K562 (cell line): Measurements from ENCODE around the gene NLGN4X. TPM values are rescaled to one million over a fixed set of nuclear protein-coding genes. Genes with fewer than 3 reads are reported as not detected.

ENCODE experiments used
- ATAC-seq: fragments of 200-7000 bp; cut with Tn5 transposase; 3 replicates; pipeline ENCODE4 v1.9.1; 2020; ENCODE audit warnings: moderate library complexity
- BruUV-seq: library from RNA; stranded (reverse); fragments of 400-500 nt; replicated peaks from 2 replicates; lab custom pipeline; 2021; lab: Mats Ljungman, UMichigan
- CTCF ChIA-PET: fragments of 300-600 bp; formaldehyde crosslinking; extraction: SDS; loops from one replicate; lab custom pipeline; 2021; ENCODE audit warnings: low intra/inter-chr PET ratio; lab: Yijun Ruan, JAX
- POLR2A ChIA-PET: fragments of 300-600, 350-650 bp; sonication (Branson Sonifier 250); formaldehyde crosslinking; extraction: SDS; loops from one replicate; lab custom pipeline; 2021; ENCODE audit warnings: antibody characterized with exemption, inconsistent platforms; lab: Yijun Ruan, JAX
- DNase-seq, 4 experiments: peaks; one replicate each; pipeline versions ENCODE4 v3.0.0 to v3.0.0-alpha.2; 2011 to 2018; ENCODE audit warnings: low spot score in 3 of 4, mixed read lengths in 3 of 4; ENCODE audit errors: extremely low read depth in 1 of 4
- FAIRE-seq: peaks from 2 replicates; lab custom pipeline; 2011; peaks lifted over from hg19 to GRCh38; lab: Jason Lieb, UNC
- H2AFZ ChIP-seq: 2 replicates; pipeline ENCODE4 v1.6.0; 2011; ENCODE audit warnings: low read depth, low read length, control low read depth, inconsistent platforms
- H3K27ac ChIP-seq: fragments of 200-600 bp; 3 replicates; pipeline ENCODE4 v1.8.0; 2011; ENCODE audit warnings: low read depth, mild to moderate bottlenecking, control low read depth, inconsistent platforms, low read length, moderate library complexity, mixed read lengths; ENCODE audit errors: extremely low read depth
- H3K27me3 ChIP-seq, 2 experiments: fragments of 300-600 bp in 1 of 2; 2 replicates in 1 of 2; 3 replicates in 1 of 2; pipeline versions ENCODE4 v1.6.0 to v1.8.0; 2011; ENCODE audit warnings: inconsistent platforms in 2 of 2, low read length in 2 of 2, mild to moderate bottlenecking in 1 of 2, mixed read lengths in 1 of 2, moderate library complexity in 1 of 2; ENCODE audit not compliant: control insufficient read depth in 2 of 2, insufficient read depth in 2 of 2
- H3K36me3 ChIP-seq: fragments of 300-600 bp; 3 replicates; pipeline ENCODE4 v1.8.0; 2011; ENCODE audit warnings: mild to moderate bottlenecking, low read length, inconsistent platforms; ENCODE audit not compliant: control insufficient read depth, insufficient read depth
- H3K4me1 ChIP-seq, 2 experiments: fragments of 200-600 bp in 1 of 2; replicated peaks in 1 of 2; 2 replicates in 1 of 2; 3 replicates in 1 of 2; pipeline versions ENCODE4 v1.5.1 to v1.8.0; 2011; ENCODE audit warnings: inconsistent platforms in 2 of 2, low read length in 2 of 2, mild to moderate bottlenecking in 1 of 2, mixed read lengths in 1 of 2, moderate library complexity in 1 of 2; ENCODE audit not compliant: control insufficient read depth in 2 of 2, insufficient read depth in 2 of 2
- H3K4me2 ChIP-seq: 2 replicates; pipeline ENCODE4 v1.6.1; 2011; ENCODE audit warnings: low read length, control low read depth, inconsistent platforms, mixed read lengths; ENCODE audit not compliant: insufficient read depth
- H3K4me3 ChIP-seq: fragments of 200-600 bp; sonication (generic), shearing (Covaris generic); 2 replicates; pipeline ENCODE4 v1.5.1; 2016; ENCODE audit warnings: control low read depth, inconsistent platforms
- H3K79me2 ChIP-seq: fragments of 200-600 bp; 3 replicates; pipeline ENCODE4 v1.8.0; 2011; ENCODE audit warnings: low read length, inconsistent platforms; ENCODE audit not compliant: control insufficient read depth, insufficient read depth
- H3K9ac ChIP-seq, 2 experiments: 2 replicates each; pipeline versions ENCODE4 v1.6.0 to v1.6.1; 2011; ENCODE audit warnings: low read depth in 2 of 2, low read length in 2 of 2, control low read depth in 1 of 2, inconsistent platforms in 1 of 2, mild to moderate bottlenecking in 1 of 2, mixed read lengths in 1 of 2; ENCODE audit not compliant: insufficient read depth in 1 of 2
- H3K9me1 ChIP-seq: one replicate; pipeline ENCODE4 v1.6.0; 2011; ENCODE audit warnings: inconsistent platforms, mild to moderate bottlenecking, low read length, moderate library complexity; ENCODE audit not compliant: control insufficient read depth, insufficient read depth
- H3K9me3 ChIP-seq: replicated peaks from 2 replicates; pipeline ENCODE4 v1.5.1; 2011; ENCODE audit warnings: low read depth, low read length, inconsistent platforms; ENCODE audit not compliant: control insufficient read depth, insufficient read depth
- H4K20me1 ChIP-seq: replicated peaks from 2 replicates; pipeline ENCODE4 v1.6.1; 2011; ENCODE audit warnings: low read length, inconsistent platforms, mixed read lengths; ENCODE audit not compliant: control insufficient read depth, insufficient read depth
- CBX1 ChIP-seq: sonication (generic); IDR thresholded peaks from 2 replicates; pipeline ENCODE4 v1.6.1; 2016; ENCODE audit warnings: antibody characterized with exemption, low read depth, mild to moderate bottlenecking
- CEBPZ ChIP-seq: fragments of 150-350 bp; IDR thresholded peaks from 2 replicates; pipeline ENCODE4 v1.6.1; 2014; ENCODE audit warnings: low read depth, mild to moderate bottlenecking, low read length, borderline replicate concordance
- CREM ChIP-seq: IDR thresholded peaks from 2 replicates; pipeline ENCODE4 v1.6.1; 2014; ENCODE audit warnings: antibody characterized with exemption, low read depth
- HNRNPL ChIP-seq: fragments of 200-400 bp; formaldehyde crosslinking; IDR thresholded peaks from 2 replicates; pipeline ENCODE4 v1.6.1; 2017; ENCODE audit warnings: low read depth, mild to moderate bottlenecking, low read length
- KAT2B ChIP-seq: IDR thresholded peaks from one replicate; pipeline ENCODE4 v1.6.1; 2012; ENCODE audit warnings: low read depth, mild to moderate bottlenecking, control low read depth, inconsistent platforms, low read length, moderate library complexity
- MAFG ChIP-seq: fragments of 450-650 bp; conservative IDR thresholded peaks from 2 replicates; pipeline ENCODE4 v1.6.1; 2016; ENCODE audit warnings: missing genetic modification characterization, missing compliant biosample characterization
- RFX7 ChIP-seq: fragments of 250-450 bp; sonication (Bioruptor Pico); IDR thresholded peaks from 2 replicates; pipeline ENCODE4 v1.5.1; 2021; ENCODE audit warnings: mild to moderate bottlenecking
- TSHZ1 ChIP-seq: fragments of 250-450 bp; sonication (Bioruptor Pico); IDR thresholded peaks from 2 replicates; pipeline ENCODE4 v1.4.0; 2020; ENCODE audit warnings: mild to moderate bottlenecking, moderate library complexity
- ZBTB17 ChIP-seq: fragments of 450-650 bp; formaldehyde crosslinking; IDR thresholded peaks from 2 replicates; pipeline ENCODE4 v1.4.0; 2020; ENCODE audit warnings: mild to moderate bottlenecking
- ZNF121 ChIP-seq: sonication (generic); formaldehyde crosslinking; conservative IDR thresholded peaks from 2 replicates; pipeline ENCODE4 v1.8.0; 2022; ENCODE audit warnings: missing genetic modification reagents
- ZNF165 ChIP-seq: fragments of 250-450 bp; sonication (Bioruptor Pico); IDR thresholded peaks from 2 replicates; pipeline ENCODE4 v1.4.0; 2020; ENCODE audit warnings: borderline replicate concordance
- ZNF224 ChIP-seq: sonication (generic); formaldehyde crosslinking; IDR thresholded peaks from 2 replicates; pipeline ENCODE4 v1.8.0; 2022; ENCODE audit warnings: mild to moderate bottlenecking, missing genetic modification reagents
- ZNF79 ChIP-seq: fragments of 250-450 bp; sonication (Bioruptor Pico); IDR thresholded peaks from 2 replicates; pipeline ENCODE4 v1.4.0; 2020; ENCODE audit warnings: low read depth, mild to moderate bottlenecking, moderate library complexity
- WGBS: fragments of 100-300 bp; shearing (Covaris generic); methylation state at CpG from one replicate; pipeline ENCODE4 v1.1.6; 2016; ENCODE audit warnings: low coverage, mixed read lengths; ENCODE audit not compliant: insufficient coverage; ENCODE audit errors: missing lambda C conversion rate; 5-methylcytosine and 5-hydroxymethylcytosine counted together
- in situ Hi-C: fragments of 300-500 bp; cut with MboI; formaldehyde crosslinking; loops from 4 replicates; pipeline ENCODE4 v1.15.0; 2018; ENCODE audit warnings: inconsistent platforms, mixed read lengths
- intact Hi-C: fragments of 100-400 bp; cut with micrococcal nuclease; formaldehyde crosslinking; loops from 2 replicates; pipeline ENCODE4 v1.14.2; 2022
- polyA plus RNA-seq, 8 experiments: library from polyadenylated mRNA; depleted of rRNA in 4 of 8; stranded (reverse) in 5 of 8; unstranded in 3 of 8; fragments of >200 nt; fragmentation: Nextera tagmentation in 2 of 8; fragmentation: Illumina TruSeq in 1 of 8; extraction: Ambion mirVana in 2 of 8; extraction: Trizol in 1 of 8; gene quantifications; 2 replicates each; pipeline versions ENCODE4 v1.2.1 to v1.2.3, GENCODE V29; 2011 to 2014; ENCODE audit warnings: inconsistent platforms in 1 of 8, missing spikeins in 1 of 8
- total RNA-seq, 7 experiments: library from RNA; depleted of rRNA in 6 of 7; stranded (reverse); fragments of >200 nt in 6 of 7; fragmentation: Illumina TruSeq in 2 of 7; extraction: Trizol in 2 of 7; gene quantifications; 2 replicates each; pipeline versions ENCODE4 v1.2.1 to v1.2.3, GENCODE V29; 2011 to 2021; ENCODE audit warnings: low replicate concordance in 1 of 7
- TF ChIP-seq, protein P1 (sequence below): fragments of 250-450 bp; sonication (Bioruptor Pico); IDR thresholded peaks from 2 replicates; pipeline ENCODE4 v1.9.0; 2021; ENCODE audit warnings: mild to moderate bottlenecking

The NLGN4X gene
- total and polyA plus RNA-seq, 9 of the 15 experiments (the other 6 are each of a cell fraction or from before 2014, with no cell fraction given): 0.07 TPM; not detected in 8

- in situ Hi-C loops: no loop called here
These were observed 213.2 kb downstream of the NLGN4X start for GRCh38 chrX:6015423-6015822.

More at GRCh38 chrX:6015423-6015822, 213.2 kb downstream of the NLGN4X start:
- no peak overlapping the region for H3K4me3 ChIP-seq
- DNase-seq (no peak), ATAC-seq (no peak), FAIRE-seq (no peak)
- H3K9me3 ChIP-seq: no peaks in the 10 kb centered on the region
- H3K27ac ChIP-seq: no peak overlapping the region
- TF ChIP-seq TSHZ1 (CRISPR knock-in tag) (no peak), RFX7 (CRISPR knock-in tag) (no peak), MAFG (tag) (no peak), KAT2B (no peak), HNRNPL (no peak), CREM (no peak), ZNF121 (CRISPR knock-in tag) (no peak), CEBPZ (no peak), ZNF79 (CRISPR knock-in tag) (no peak), ZNF165 (CRISPR knock-in tag) (no peak), ZNF224 (no peak), CBX1 (no peak), ZBTB17 (CRISPR knock-in tag) (no peak)
- TF ChIP-seq, protein P1, sequence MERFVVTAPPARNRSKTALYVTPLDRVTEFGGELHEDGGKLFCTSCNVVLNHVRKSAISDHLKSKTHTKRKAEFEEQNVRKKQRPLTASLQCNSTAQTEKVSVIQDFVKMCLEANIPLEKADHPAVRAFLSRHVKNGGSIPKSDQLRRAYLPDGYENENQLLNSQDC (CRISPR knock-in tag): no peak
- H3K79me2 ChIP-seq: no peaks in the 10 kb centered on the region
- no TSS peak for BruUV-seq
- intact Hi-C loops: no loop called here
- no peaks in the 10 kb centered on the region for H3K9me1 ChIP-seq
- WGBS: 0% methylated on average over 5 of the region's 5 CpGs
- no peak overlapping the region for H2AFZ ChIP-seq
- H3K4me1 ChIP-seq: no peaks in the 10 kb centered on the region
- no peaks in the 10 kb centered on the region for H4K20me1 ChIP-seq
- H3K36me3 ChIP-seq: no peaks in the 10 kb centered on the region
- H3K9ac ChIP-seq: no peak overlapping the region
- POLR2A ChIA-PET: no interaction called here
- CTCF ChIA-PET: no interaction called here
- no peaks in the 10 kb centered on the region for H3K27me3 ChIP-seq
- H3K4me2 ChIP-seq: no peak overlapping the region
